Body of pancreas (tissue), 4 donors: Measurements from ENCODE around the gene CABP7.

ENCODE experiments used
- POLR2A ChIP-seq, 3 donors: fragments of 450-650 bp; IDR thresholded peaks; one replicate each; pipeline ENCODE4 v1.6.1; 2016; ENCODE audit warnings: antibody characterized with exemption in 3 of 3, mild to moderate bottlenecking in 2 of 3
- TF ChIP-seq, protein P1 (sequence below), 7 experiments: fragments of 450-650 bp in 4 of 7; fragments of 200-600 bp in 3 of 7; sonication (generic) in 3 of 7; IDR thresholded peaks; one replicate each; pipeline ENCODE4 v1.5.1; 2016 to 2019; ENCODE audit warnings: antibody characterized with exemption in 7 of 7

DNA sequence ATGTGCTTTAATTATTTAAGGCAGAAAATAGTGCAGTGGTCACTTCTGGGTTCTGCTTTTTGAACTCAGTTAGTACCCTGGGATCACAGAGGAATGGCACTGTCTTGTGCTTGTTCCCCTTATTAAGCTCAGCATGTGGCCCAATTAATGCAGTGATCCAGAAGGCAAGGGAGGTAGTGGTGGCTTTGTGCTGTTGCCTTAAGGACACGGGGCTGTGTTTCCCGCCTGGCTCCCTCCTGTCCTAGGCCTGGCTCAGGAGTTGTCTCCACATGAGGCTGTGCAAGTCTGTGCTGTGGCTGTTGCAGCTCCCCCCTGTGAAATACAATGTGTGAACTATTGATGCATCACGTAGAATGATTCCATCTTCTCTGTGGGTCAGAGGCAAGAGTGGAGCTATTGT is 49.2 kb upstream of the CABP7 start:
- no peak for TF ChIP-seq POLR2A (IDR thresholded peaks at IDR 0.05)
- TF ChIP-seq, protein P1, sequence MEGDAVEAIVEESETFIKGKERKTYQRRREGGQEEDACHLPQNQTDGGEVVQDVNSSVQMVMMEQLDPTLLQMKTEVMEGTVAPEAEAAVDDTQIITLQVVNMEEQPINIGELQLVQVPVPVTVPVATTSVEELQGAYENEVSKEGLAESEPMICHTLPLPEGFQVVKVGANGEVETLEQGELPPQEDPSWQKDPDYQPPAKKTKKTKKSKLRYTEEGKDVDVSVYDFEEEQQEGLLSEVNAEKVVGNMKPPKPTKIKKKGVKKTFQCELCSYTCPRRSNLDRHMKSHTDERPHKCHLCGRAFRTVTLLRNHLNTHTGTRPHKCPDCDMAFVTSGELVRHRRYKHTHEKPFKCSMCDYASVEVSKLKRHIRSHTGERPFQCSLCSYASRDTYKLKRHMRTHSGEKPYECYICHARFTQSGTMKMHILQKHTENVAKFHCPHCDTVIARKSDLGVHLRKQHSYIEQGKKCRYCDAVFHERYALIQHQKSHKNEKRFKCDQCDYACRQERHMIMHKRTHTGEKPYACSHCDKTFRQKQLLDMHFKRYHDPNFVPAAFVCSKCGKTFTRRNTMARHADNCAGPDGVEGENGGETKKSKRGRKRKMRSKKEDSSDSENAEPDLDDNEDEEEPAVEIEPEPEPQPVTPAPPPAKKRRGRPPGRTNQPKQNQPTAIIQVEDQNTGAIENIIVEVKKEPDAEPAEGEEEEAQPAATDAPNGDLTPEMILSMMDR (IDR thresholded peaks at IDR 0.05), result no peak
